HG03039 (cell line): Measurements from ENCODE around the gene C3orf70.
"Not testable (repeated sequence)": the region's sequence is repeated elsewhere in the genome, so short reads cannot be mapped to it uniquely, and the experiment has no call there.

Experiments
- ATAC-seq: cut with Tn5 transposase; IDR thresholded peaks from one replicate; pipeline ENCODE4 v1.9.1; 2021; ENCODE audit warnings: mild to moderate bottlenecking, moderate library complexity; ENCODE audit not compliant: unreplicated experiment

The C3orf70 gene

GRCh38 chr3:185151101-185151963 lies 1.5 kb downstream of the C3orf70 start:
- ATAC-seq = no peak

DNA sequence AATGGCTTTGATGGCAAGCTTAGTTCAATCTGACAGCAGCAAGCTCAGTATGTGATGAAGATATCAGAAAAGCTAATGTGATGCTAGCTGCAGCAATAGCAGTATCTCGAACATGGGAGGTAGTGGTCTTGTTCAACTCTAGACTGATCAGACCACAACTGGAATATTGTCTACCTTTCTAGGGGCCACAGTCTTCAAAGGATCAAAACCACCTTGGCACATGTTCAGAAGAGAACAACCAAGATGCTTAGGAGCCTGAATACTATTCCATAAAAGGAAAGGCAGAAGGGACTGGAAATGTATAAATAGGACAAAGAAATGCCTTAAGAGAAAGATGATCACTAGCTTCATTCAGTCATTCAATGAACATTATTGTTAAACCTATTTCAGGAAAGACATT lies 2.3 kb downstream of the C3orf70 start:
- ATAC-seq = no peak

DNA sequence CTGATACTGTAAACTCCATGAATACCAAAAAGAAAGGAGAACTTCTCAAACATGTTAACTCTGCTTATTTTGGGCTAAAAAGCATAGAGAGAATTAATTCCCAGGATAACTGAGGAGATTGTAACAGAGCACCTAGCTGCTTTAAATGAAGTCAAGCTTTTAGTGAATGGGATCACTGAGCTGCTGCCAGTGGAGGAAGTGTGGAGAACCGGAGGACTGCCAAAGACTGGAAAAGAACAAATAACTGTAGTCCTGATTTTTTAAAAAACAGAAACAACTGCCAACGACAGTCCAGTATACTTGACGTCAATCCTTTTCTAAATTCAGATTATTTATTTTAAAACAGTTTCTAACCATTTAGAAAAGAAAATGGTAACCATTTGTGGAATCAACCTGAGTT lies 3.3 kb downstream of the C3orf70 start:
- ATAC-seq = no peak

DNA sequence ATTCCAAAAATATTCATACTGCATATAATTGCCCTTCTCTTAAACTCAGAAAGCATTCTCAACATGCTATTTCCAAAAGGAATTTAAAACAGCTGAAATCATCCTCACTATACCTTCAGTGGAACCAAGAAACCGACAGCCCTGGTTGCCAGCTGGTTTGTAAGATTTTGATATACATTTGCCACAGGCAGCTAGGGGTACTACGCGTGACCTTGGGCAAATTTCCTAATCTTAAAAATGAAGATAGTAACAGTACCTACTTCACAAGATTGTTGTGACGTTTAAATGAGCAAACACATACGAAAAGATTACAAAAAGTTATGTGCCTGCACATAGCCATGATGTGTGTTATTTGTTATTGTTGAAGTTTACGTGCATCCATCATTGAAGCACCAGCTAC lies 7.3 kb downstream of the C3orf70 start:
- ATAC-seq = no peak

- no peak for ATAC-seq
Measured at GRCh38 chr3:185144784-185145183, 8.1 kb downstream of the C3orf70 start.

- ATAC-seq = no peak
Measured at GRCh38 chr3:185137821-185138220, 15.0 kb downstream of the C3orf70 start.

GRCh38 chr3:185134509-185134908 lies 18.4 kb downstream of the C3orf70 start:
- ATAC-seq = no peak

GRCh38 chr3:185131602-185132256 lies 21.1 kb downstream of the C3orf70 start:
- no peak for ATAC-seq

DNA sequence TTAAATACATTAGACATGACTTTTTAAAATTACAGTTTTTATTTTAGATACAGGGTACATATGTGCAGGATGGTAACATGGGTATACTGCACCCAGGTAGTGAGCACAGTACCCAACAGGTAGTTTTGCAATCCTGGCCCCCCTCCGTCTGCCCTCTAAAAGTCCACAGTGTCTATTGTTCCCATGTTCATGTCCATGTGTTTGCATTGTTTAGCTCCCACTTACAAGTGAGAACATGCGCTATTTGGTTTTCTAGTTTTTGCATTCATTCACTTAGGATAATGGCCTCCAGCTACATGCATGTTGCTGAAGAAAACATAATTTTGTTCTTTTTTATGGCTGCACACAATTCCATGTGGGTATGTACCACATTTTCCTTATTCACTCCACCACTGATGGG lies 23.8 kb downstream of the C3orf70 start:
- no peak for ATAC-seq

- ATAC-seq = no peak
Measured at GRCh38 chr3:185126201-185126600, 26.7 kb downstream of the C3orf70 start.

- ATAC-seq = no peak
Measured at GRCh38 chr3:185120126-185120525, 32.7 kb downstream of the C3orf70 start.

GRCh38 chr3:185115371-185115770 lies 37.5 kb downstream of the C3orf70 start:
- no peak for ATAC-seq

DNA sequence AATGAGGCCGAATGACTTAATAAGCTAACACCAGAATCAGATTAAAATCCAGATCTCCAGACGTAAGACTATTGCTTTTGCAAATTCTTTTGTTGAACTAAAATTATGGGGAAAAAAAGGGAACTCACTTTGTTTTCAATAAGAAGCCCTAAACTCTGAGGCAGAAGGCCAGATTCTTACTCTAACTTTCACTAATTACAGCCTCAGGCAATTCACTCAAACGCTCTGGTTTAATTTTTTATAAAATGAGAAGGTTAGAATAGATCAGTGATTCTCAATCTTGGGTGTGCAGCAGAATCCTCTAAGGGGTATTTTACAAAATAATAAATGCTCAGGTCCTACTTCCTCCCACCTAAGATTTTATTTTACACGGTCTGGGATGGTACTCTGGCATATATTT lies 38.1 kb downstream of the C3orf70 start:
- ATAC-seq = no peak

DNA sequence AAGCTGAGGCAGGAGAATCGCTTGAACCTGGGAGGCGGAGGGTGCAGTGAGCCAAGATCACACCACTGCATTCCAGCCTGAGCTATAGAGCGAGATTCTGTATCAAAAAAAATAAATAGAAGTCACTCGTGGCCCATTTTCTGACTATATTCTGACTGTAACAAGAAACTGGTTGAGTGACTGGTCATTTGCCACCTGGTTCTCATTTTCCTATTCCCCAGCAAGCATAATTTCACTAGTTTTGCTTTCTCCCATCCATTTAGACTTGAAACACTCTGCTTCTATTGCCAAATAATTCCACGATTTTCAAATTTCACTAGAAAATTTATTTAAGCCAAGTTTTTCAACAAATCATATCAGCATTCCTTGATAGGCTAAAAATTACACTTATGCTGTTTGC lies 40.7 kb downstream of the C3orf70 start:
- no peak for ATAC-seq

DNA sequence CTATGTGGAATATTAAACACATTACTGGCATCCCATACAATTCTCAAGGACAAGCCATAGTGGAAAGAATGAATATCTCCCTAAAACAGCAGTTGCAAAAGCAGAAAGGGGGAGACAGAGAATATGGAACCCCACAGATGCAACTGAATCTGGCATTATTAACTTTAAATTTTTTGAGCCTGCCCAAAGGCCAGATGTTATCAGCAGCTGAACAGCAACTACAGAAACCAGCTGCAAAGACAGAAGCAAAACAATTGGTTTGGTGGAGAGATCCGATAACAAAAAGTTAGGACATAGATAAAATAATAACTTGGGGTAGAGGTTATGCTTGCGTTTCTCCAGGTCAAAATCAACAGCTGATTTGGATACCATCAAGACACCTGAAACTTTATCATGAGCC lies 43.8 kb downstream of the C3orf70 start:
- not testable (repeated sequence) for ATAC-seq

- not testable (repeated sequence) for ATAC-seq
Measured at GRCh38 chr3:185106256-185106890, 46.5 kb downstream of the C3orf70 start.

GRCh38 chr3:185103359-185104127 lies 49.3 kb downstream of the C3orf70 start:
- ATAC-seq = no peak

DNA sequence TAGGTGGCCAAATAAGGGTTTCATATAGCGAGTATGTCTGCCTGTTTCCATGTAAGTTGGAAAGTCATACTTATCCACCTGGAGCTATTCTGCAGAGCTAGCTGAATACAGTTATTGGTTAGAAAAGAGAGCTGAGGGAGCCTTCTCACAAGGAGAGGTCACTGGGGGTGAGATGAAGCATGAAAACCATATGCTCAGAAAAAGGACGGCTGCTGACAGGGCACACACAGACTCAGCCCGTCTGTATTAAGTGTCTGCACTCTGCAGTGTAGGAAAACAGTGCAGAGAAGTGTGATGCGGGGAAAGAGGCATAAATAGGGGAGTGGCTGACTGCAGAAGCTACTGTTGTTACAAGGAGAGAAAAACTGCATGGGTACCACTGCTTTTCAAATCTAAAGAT lies 58.2 kb downstream of the C3orf70 start:
- ATAC-seq = no peak

- ATAC-seq = no peak
Measured at GRCh38 chr3:185093116-185093515, 59.7 kb downstream of the C3orf70 start.

- no peak for ATAC-seq
Measured at GRCh38 chr3:185090811-185091210, 62.0 kb downstream of the C3orf70 start.

- ATAC-seq = no peak
Measured at GRCh38 chr3:185089751-185090150, 63.1 kb downstream of the C3orf70 start.
